Fibroblast of villous mesenchyme (primary cell): ENCODE data around the gene DOCK2. TPM values are rescaled to one million over a fixed set of nuclear protein-coding genes. Genes with fewer than 3 reads are reported as not detected.

ENCODE experiments used
- DNase-seq: peaks from one replicate; pipeline ENCODE4 v3.0.0-alpha.2; 2010; ENCODE audit warnings: low read depth
- H3K4me3 ChIP-seq: 2 replicates; pipeline ENCODE4 v1.5.1; 2011; ENCODE audit warnings: low read depth, mild to moderate bottlenecking, low read length
- CTCF ChIP-seq: IDR thresholded peaks from 2 replicates; pipeline ENCODE4 v1.5.1; 2012; ENCODE audit warnings: low read depth, mild to moderate bottlenecking, low read length; ENCODE audit not compliant: insufficient read depth
- total RNA-seq: library from RNA; depleted of rRNA; stranded (reverse); fragments of >200 nt; gene quantifications from 2 replicates; pipeline ENCODE4 v1.2.3, GENCODE V29; 2012

Gene DOCK2
- total RNA-seq, 1 donor: 7.3 TPM

- no peak overlapping the region for H3K4me3 ChIP-seq
- DNase-seq: no peak
- no peak for TF ChIP-seq CTCF
These were observed 284.9 kb downstream of the DOCK2 start for GRCh38 chr5:169921949-169922348.

GRCh38 chr5:169922474-169922873, 285.4 kb downstream of the DOCK2 start:
- DNase-seq: no peak
- no peak for TF ChIP-seq CTCF
- H3K4me3 ChIP-seq: no peak overlapping the region

GRCh38 chr5:169923988-169924387, 286.9 kb downstream of the DOCK2 start:
- H3K4me3 ChIP-seq: no peak overlapping the region
- TF ChIP-seq CTCF: no peak
- no peak for DNase-seq

- no peak overlapping the region for H3K4me3 ChIP-seq
- no peak for TF ChIP-seq CTCF
- no peak for DNase-seq
These were observed 296.1 kb downstream of the DOCK2 start for GRCh38 chr5:169933127-169933526.

GRCh38 chr5:169933616-169934015, 296.5 kb downstream of the DOCK2 start:
- TF ChIP-seq CTCF: no peak
- no peak overlapping the region for H3K4me3 ChIP-seq
- no peak for DNase-seq

GRCh38 chr5:169934990-169935389, 297.9 kb downstream of the DOCK2 start:
- peak; percentile 37 for DNase-seq
- no peak for TF ChIP-seq CTCF
- H3K4me3 ChIP-seq: no peak overlapping the region

- no peak for TF ChIP-seq CTCF
- DNase-seq: no peak
- no peak overlapping the region for H3K4me3 ChIP-seq
These were observed 298.7 kb downstream of the DOCK2 start for GRCh38 chr5:169935762-169936161.
